GM15510 (cell line): ENCODE results near the gene PTMS.
A peak's percentile ranks its signal among the peaks of the same experiment; 100 is the strongest.

ENCODE experiments used
- POLR2A ChIP-seq: IDR thresholded peaks from 3 replicates; pipeline ENCODE4 v1.6.1; 2011; ENCODE audit warnings: borderline replicate concordance; ENCODE audit not compliant: insufficient read length; ENCODE audit errors: extremely low read depth

PTMS gene

DNA sequence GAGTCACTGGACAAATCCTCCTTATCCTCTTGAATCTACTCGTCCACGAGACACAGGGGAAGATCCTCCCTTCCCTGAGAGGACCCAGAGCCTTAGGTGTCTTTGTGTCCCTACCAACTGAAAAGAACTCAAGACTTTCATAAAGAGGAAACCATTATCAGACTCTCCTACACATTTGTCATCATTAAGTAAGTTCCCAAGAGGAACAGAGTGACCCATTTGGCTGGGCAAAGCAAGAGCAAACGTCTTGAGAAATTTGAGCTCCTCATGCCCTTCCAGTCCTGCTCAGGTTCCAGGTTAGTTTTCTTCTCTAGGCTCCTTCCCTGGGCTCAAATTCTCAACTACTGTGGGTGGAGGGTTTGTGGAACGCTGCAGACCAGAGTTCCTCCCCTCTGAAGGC, 18.9 kb upstream of the PTMS start:
- TF ChIP-seq POLR2A = no peak

DNA sequence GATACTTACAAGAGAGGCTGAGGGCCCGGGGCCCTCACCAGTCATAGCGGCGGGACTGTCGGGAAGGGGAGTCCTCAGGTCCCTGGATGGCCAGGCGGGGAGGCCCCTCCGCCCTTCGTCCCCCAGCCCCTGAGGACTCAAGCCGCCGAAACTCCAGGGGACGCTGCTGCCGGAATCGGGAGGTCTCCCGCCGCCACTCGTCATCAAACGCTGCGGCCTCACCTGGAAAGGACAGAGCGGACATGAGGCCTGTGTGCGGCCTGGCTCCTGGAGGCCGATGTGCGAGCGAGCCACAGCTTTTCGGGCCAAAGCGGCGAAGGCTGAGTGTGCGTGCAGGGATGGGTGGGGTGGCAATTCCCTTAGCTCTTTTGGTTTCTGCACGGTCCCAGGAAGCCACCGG, 17.4 kb upstream of the PTMS start:
- TF ChIP-seq POLR2A = no peak

DNA sequence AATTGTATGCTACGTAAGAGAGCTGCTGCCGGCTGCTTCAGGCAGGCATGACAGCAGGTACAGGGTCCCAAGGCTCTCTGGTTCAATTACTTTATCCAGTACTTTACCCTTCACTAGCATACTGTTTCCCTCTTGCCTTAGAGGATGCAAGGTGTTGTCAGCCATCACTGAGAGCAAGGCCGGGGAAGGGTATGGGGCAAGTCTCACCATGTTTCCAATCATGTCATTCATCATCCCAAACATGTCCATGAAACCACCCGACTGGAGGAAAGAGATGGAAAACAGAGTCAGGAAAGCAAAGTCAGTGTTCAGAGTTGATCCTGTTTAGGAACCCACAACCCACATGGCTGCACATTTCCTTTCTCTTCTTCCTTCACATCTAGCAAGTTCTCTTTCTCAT, 15.7 kb upstream of the PTMS start:
- no peak for TF ChIP-seq POLR2A

DNA sequence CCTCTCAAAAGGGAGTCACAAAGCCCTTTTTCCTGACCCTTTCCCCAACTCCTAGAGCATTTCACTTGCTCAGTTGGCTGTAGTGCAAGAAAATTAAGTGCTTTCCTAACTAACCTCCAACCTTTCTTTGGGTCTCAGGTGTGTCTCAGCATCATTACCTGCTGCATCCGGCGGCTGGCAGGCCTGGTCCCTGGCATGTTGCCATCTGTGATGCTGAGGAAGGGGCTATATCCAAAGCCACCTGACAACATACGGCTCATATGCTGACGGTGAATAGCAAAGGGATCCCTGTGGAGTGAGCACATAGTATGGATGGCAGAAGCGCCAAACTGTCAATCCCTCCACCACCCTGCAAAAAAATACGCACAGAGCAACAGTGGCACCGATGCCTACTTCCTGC, 14.4 kb upstream of the PTMS start:
- TF ChIP-seq POLR2A = no peak

DNA sequence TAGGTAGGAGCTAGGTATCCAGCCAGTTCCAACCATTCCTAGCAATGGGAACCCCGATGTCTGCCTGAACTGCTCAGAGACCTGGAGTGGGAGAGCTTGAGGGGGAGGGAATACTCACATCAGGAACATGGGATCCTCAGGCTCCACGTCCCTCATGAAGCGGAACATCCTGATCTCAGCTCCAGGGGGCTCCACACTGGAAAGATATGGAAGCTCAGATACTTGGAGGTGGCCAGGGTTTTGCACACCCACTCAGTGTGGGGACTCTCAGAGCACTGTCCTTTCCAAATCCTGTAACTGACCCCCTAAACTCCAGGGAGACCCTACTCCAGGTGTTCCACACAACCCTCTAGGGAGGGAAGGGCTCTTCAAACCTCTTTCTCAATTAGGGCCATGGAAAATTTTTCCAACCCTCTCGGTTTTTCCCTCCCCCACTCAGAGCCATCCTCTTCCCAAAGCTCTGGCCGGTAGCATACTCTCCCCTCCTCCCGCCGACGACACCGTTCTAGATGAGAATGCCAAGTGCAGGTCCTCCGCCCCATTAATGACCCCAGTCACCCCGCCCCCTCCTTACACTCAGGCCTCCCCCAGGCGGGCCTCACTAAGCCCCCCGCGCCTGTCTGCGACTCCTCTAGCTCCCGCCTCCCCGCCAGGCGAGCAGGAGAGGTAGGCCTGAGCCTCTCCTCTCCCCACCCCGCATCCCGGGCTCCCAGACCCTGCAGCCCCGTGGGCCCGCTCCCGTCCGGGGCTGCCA, 13.8 kb upstream of the PTMS start:
- no peak for TF ChIP-seq POLR2A

DNA sequence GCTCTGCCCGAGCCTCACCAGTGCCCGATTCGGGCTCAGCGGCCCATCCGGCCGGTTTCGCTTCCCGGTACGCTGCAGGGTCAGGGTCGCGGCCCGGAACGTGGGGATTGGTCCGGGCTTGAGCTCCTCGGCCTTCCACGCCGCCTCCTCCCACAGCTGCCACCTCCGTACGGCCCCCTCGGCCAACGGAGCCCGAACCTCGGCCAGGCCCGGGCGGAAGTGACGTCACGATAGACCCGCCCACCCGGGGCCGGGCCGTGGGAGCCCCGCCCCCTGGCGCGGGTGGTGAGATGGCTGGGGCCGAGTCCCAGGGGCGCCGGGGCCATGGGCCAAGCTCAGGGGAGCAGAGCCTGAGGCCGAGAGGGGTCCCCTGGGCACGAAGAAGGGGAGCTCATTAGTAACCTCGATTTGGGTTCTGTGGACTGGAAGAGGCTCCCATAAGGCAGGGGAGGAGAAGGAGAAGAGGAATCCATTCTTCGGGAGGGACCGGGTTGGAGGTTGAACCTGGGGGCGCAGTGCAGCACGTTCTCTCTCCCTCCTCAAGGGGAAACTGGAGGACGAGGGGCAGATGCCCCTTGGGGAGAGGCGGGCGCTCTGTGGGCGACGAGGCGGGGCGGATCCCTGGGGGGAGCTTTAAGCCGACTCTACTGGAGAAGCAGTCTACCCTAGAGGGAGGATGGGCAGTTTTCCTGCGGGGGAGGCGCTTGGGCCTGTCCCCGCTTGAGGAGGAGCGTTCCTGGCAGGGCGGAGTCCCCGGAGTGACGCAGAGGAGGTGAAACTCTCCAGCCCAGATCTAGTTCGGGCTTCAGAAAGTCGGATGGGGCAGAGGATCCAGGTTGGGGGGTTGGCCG, 13.0 kb upstream of the PTMS start, which contains the start of gene MLF2:
MLF2 (minus strand) TSS at position 221 of the 851 bp plus-strand sequence. CDS start 807 bp downstream, outside the sequence.
- TF ChIP-seq POLR2A = peak; percentile 89

DNA sequence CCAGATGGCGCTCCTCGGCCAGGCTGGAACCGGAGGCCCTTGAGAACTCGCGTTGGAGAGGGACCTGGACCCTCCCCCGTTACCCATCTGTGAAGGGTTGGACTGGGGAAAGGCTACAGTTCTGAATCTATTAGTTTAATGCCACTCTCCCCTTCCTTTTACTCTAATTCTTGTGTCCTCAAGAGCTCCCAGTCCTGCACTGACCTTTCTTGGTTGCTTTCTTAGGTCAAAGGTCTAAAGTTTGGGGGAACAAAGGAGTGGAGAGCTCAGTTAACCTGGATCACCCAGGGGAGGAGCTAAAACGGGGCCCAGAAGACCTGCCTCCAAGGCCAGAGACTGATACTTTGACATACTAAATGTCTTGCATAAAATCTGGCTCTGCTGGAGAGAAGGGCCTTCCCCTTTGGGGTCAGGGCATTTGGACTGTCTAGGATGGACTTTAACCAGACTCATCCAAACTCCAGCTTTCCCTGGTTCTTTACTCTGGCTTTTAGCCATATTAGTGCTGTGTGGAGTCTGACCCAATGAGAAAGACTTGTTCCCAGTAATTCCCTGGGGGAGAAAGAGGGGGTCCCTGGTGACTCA, 12.3 kb upstream of the PTMS start:
- TF ChIP-seq POLR2A = no peak

DNA sequence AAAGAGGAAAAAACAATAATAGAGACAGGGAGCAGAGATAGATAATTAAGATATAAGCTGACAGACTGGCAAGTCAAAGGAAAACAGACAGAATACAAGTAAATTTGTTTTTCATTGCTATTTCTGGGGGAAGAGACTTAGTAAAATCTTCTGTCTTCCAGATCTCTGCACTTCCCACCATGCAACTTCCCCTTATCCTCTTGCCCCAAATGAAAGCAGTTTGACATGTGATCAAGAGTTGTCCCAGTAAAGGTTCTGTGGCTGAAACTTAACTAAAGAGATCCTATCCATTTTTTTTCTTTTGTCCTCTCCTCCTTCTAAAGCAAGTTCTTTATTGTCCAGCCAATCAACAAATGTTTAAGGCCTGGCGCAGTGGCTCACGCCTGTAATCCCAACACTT, 11.8 kb upstream of the PTMS start:
- TF ChIP-seq POLR2A = no peak

DNA sequence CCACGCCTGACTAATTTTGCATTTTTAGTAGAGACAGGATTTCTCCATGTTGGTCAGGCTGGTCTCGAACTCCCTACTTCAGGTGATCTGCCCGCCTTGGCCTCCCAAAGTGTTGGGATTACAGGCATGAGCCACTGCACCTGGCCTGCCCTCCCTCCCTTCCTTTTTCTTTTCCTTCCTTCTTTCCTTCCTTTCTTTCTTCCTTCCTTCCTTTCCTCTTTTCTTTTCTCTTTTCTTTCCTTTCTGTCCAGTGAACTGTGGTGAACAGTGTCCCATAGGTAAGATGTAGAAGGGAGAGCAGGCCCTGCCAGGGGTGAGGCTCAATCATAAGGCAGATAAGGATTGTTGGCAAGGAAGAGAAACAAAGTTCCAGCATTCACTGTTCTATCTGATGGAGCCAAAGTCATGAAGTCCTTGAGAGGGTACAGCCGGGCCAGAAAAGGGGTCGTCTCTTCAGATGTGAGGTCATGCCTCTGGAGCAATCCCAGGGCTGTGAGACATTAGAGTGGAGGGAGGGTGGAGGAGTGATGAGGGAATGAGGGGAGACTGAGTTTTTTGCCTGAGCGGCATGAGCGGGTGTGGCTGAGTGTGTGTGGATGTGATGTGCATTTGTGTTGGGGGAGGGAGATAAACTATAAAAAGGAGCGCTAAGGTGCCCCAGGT, 9.0 kb upstream of the PTMS start:
- no peak for TF ChIP-seq POLR2A

DNA sequence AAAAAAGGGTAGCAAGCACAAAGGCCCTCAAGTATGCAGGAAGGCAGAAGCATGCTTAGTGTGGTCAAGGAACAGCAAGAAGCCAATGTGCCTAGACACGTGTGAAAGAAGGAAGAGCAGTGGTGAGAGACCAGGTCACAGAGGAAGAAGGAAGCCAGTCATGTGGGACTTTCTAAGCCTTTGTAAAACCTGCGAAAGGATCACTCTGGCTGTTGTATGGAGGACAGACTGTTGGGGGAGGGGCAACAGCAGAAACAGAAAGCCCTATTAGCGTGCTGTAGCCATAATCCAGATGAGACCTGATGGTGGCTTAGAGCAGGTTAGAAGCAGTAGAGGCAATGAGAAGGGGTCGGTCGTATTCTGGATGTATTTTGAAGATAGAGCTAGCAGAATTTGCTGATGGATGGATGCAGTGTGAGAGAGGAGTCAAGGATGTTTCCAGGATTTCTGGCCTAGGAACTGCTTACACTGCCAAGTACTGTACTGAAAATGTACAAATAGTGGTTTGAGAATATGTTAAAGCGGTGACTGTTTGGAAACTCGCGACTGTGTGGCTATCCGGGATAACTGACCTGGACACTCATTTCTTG, 7.6 kb upstream of the PTMS start:
- no peak for TF ChIP-seq POLR2A

DNA sequence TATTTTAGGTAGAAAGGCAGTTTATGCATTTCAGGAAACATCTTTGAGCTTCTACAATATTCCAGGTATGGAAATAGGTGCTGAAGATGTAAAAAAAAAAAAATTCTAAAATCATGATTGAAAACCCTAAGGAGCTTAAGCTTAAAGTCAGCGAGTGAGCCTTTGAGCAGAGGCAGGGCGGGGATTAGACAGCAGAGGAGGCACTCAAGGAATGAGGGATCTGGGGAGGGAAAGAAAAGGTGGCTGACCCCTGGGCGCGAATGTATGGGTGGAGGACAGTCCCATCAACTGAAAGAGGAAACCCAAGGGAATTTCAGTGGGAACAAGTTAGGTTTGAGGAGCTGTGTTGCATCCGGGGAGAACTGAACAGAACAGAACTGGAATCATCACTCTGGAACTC, 6.4 kb upstream of the PTMS start:
- no peak for TF ChIP-seq POLR2A

DNA sequence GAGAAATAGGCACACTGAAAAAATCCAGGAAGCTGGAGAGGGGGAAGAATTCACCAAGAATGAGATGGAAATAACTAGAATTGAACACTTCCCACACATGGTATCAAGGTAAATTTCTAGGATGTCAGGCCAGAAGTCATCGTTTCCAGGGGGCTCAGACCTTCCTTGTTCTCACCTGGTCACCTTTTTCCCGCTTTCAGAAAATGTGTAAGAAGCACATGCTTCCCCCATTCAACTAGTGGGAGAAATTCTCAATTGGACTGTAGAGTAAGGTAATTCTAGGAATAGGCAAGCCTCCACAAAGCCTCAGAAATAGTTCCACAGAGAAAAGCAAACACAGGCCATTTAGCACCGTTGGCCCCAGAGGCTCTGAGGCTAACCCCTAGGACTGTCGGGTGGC, 2.8 kb upstream of the PTMS start:
- TF ChIP-seq POLR2A = no peak

DNA sequence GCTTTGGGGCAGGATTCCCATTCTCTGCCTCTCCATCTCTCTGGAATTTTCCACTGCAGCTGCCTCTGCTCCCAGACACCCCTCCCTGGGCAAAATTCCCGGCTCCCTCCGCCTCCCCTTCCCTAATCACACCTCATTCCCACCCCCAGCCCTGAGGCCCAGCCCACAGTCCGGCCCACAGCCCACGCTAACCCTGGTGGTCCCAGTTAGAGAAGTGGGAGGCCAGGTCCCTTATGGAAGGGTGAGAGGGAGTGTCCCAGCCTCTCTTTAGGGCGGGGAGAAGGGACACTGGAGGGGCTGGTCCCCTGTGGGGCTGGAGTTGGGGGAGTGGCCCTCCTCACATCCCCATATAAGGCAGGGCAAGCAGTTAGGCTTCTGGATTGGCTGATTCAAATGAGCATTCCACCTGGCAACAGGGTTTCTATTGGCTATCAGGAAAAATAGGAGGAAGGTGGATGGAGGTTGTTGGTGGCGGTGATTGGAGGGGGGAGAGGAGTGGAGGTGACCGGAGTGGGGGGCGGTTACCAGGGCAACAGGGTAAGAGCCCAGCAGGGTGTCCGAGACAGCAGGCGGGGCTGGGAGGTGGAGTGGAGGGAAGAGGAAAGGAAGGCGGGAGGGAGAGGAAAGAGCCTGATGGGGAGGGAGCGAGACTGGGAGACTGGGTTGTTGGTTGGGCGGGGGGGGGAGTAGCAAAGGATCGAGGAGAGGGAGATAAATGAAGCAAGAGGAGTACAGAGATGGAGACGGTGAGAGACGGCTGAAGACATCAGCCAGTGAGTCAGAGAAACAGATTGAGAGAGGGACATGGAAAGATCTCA, 1.9 kb upstream of the PTMS start:
- no peak for TF ChIP-seq POLR2A
